H1 (cell line): ENCODE measurements around the gene MOK. TPM values are rescaled to one million over a fixed set of nuclear protein-coding genes. Genes with fewer than 3 reads are reported as not detected.

ENCODE experiments used
- CTCF ChIA-PET: fragments of 300-600 bp; sonication (Branson Sonifier 250); formaldehyde crosslinking; loops from one replicate; lab custom pipeline; 2021; ENCODE audit not compliant: partially characterized antibody; lab: Charles Lee
- POLR2A ChIA-PET: fragments of 300-600 bp; sonication (Branson Sonifier 250); formaldehyde crosslinking; loops from one replicate; lab custom pipeline; 2021; ENCODE audit warnings: inconsistent platforms; ENCODE audit not compliant: partially characterized antibody; lab: Charles Lee
- DNase-seq, 2 experiments: peaks; one replicate each; pipeline versions ENCODE4 v3.0.0 to v3.0.0-alpha.2; 2010 to 2022; ENCODE audit warnings: low spot score in 2 of 2, low read depth in 1 of 2, mixed read lengths in 1 of 2
- FAIRE-seq: peaks from 2 replicates; lab custom pipeline; 2011; peaks lifted over from hg19 to GRCh38; lab: Jason Lieb, UNC
- H2AFZ ChIP-seq: 2 replicates; pipeline ENCODE4 v1.8.1; 2012; ENCODE audit warnings: low read length, inconsistent platforms
- H2AK5ac ChIP-seq: 2 replicates; pipeline ENCODE4 v1.6.1; 2013; ENCODE audit warnings: low read depth, low read length
- H2BK120ac ChIP-seq: replicated peaks from 2 replicates; pipeline ENCODE3; 2013; ENCODE audit warnings: low read depth, low read length, inconsistent platforms
- H2BK12ac ChIP-seq: 2 replicates; pipeline ENCODE4 v1.6.1; 2013; ENCODE audit warnings: low read depth, low read length
- H2BK15ac ChIP-seq: 2 replicates; pipeline ENCODE4 v1.6.1; 2013; ENCODE audit warnings: low read length
- H2BK20ac ChIP-seq: 2 replicates; pipeline ENCODE4 v1.6.1; 2013; ENCODE audit warnings: low read length
- H2BK5ac ChIP-seq: 2 replicates; pipeline ENCODE4 v1.6.1; 2013; ENCODE audit warnings: low read depth, low read length
- H3K14ac ChIP-seq: 2 replicates; pipeline ENCODE4 v1.6.1; 2013; ENCODE audit warnings: inconsistent platforms; ENCODE audit not compliant: insufficient read length
- H3K18ac ChIP-seq: 2 replicates; pipeline ENCODE4 v1.6.1; 2013; ENCODE audit warnings: low read length; ENCODE audit errors: extremely low read depth
- H3K23ac ChIP-seq: 2 replicates; pipeline ENCODE4 v1.6.1; 2013; ENCODE audit warnings: inconsistent platforms; ENCODE audit not compliant: insufficient read length
- H3K23me2 ChIP-seq: 2 replicates; pipeline ENCODE4 v1.6.1; 2013; ENCODE audit warnings: low read depth, low read length
- H3K27ac ChIP-seq: 2 replicates; pipeline ENCODE4 v1.6.1; 2011; ENCODE audit warnings: low read depth, low read length, inconsistent platforms
- H3K27me3 ChIP-seq, 4 experiments: replicated peaks in 1 of 4; 1 replicate in 1 of 4; 2 replicates in 3 of 4; pipeline versions ENCODE4 v1.6.1 to v1.8.1; 2011 to 2013; ENCODE audit warnings: low read length in 3 of 4, mild to moderate bottlenecking in 3 of 4, inconsistent platforms in 2 of 4, mixed read lengths in 2 of 4, moderate library complexity in 1 of 4; ENCODE audit not compliant: control insufficient read depth in 3 of 4, insufficient read depth in 3 of 4; ENCODE audit errors: extremely low read depth in 1 of 4
- H3K36me3 ChIP-seq, 4 experiments: 2 replicates each; pipeline versions ENCODE4 v1.6.1 to v1.8.1; 2011 to 2013; ENCODE audit warnings: mild to moderate bottlenecking in 4 of 4, low read length in 3 of 4, moderate library complexity in 2 of 4, control low read depth in 1 of 4, inconsistent platforms in 1 of 4; ENCODE audit not compliant: insufficient read depth in 4 of 4, control insufficient read depth in 2 of 4
- H3K4ac ChIP-seq: replicated peaks from 2 replicates; pipeline ENCODE3; 2013; ENCODE audit warnings: low read length, low read depth, mixed read lengths, inconsistent platforms; ENCODE audit not compliant: insufficient read length
- H3K4me1 ChIP-seq, 4 experiments: replicated peaks in 1 of 4; 1 replicate in 1 of 4; 2 replicates in 3 of 4; pipeline versions ENCODE4 v1.6.1 to v1.8.1; 2011 to 2013; ENCODE audit warnings: low read length in 3 of 4, inconsistent platforms in 2 of 4, mixed read lengths in 1 of 4; ENCODE audit not compliant: insufficient read depth in 4 of 4, control insufficient read depth in 3 of 4
- H3K4me2 ChIP-seq, 2 experiments: 2 replicates each; pipeline versions ENCODE4 v1.6.1 to v1.8.1; 2011 to 2013; ENCODE audit warnings: low read depth in 2 of 2, low read length in 2 of 2, control low read depth in 1 of 2, inconsistent platforms in 1 of 2, mild to moderate bottlenecking in 1 of 2; ENCODE audit not compliant: insufficient read depth in 1 of 2
- H3K4me3 ChIP-seq, 4 experiments: fragments of 200-600, 300-600 bp in 1 of 4; sonication (generic), shearing (Covaris generic), sonication (Bioruptor Twin) in 1 of 4; 2 replicates each; pipeline versions ENCODE4 v1.5.1 to v1.8.1; 2011 to 2016; ENCODE audit warnings: low read length in 4 of 4, low read depth in 3 of 4, control low read depth in 2 of 4, inconsistent platforms in 2 of 4, mild to moderate bottlenecking in 2 of 4, mixed read lengths in 1 of 4, moderate library complexity in 1 of 4; ENCODE audit not compliant: insufficient read depth in 2 of 4; ENCODE audit errors: extremely low read depth in 1 of 4
- H3K56ac ChIP-seq: replicated peaks from 2 replicates; pipeline ENCODE3; 2013; ENCODE audit warnings: low read depth, mild to moderate bottlenecking, mixed read lengths, low read length, inconsistent platforms; ENCODE audit not compliant: insufficient read length
- H3K79me1 ChIP-seq: 2 replicates; pipeline ENCODE4 v1.6.1; 2013; ENCODE audit warnings: low read depth, low read length, control low read depth
- H3K79me2 ChIP-seq, 2 experiments: 2 replicates each; pipeline versions ENCODE4 v1.6.1 to v1.8.1; 2012 to 2013; ENCODE audit warnings: low read length in 2 of 2, mild to moderate bottlenecking in 2 of 2, inconsistent platforms in 1 of 2; ENCODE audit not compliant: insufficient read depth in 2 of 2, control insufficient read depth in 1 of 2
- H3K9ac ChIP-seq, 4 experiments: replicated peaks in 1 of 4; 1 replicate in 1 of 4; 2 replicates in 3 of 4; pipeline versions ENCODE4 v1.6.1 to v1.8.1; 2011 to 2013; ENCODE audit warnings: low read depth in 3 of 4, low read length in 3 of 4, control low read depth in 2 of 4, mild to moderate bottlenecking in 2 of 4, moderate library complexity in 2 of 4, inconsistent platforms in 1 of 4; ENCODE audit errors: extremely low read depth in 1 of 4
- H3K9me3 ChIP-seq, 2 experiments: 2 replicates each; pipeline versions ENCODE4 v1.6.1 to v1.8.1; 2012 to 2013; ENCODE audit warnings: mild to moderate bottlenecking in 2 of 2, moderate library complexity in 2 of 2, control low read depth in 1 of 2, inconsistent platforms in 1 of 2, low read depth in 1 of 2, low read length in 1 of 2, mixed read lengths in 1 of 2; ENCODE audit not compliant: insufficient read depth in 2 of 2
- H4K20me1 ChIP-seq, 2 experiments: replicated peaks in 1 of 2; 2 replicates each; pipeline versions ENCODE3 to v1.8.1; 2011 to 2013; ENCODE audit warnings: inconsistent platforms in 2 of 2, low read length in 2 of 2, mild to moderate bottlenecking in 1 of 2; ENCODE audit not compliant: insufficient read depth in 2 of 2, control insufficient read depth in 1 of 2
- H4K5ac ChIP-seq: 2 replicates; pipeline ENCODE4 v1.6.1; 2013; ENCODE audit warnings: low read length, low read depth, mixed read lengths, inconsistent platforms; ENCODE audit not compliant: insufficient read length
- H4K8ac ChIP-seq: 2 replicates; pipeline ENCODE4 v1.8.0; 2013; ENCODE audit warnings: mild to moderate bottlenecking, moderate library complexity, low read length, inconsistent platforms; ENCODE audit not compliant: insufficient read depth; ENCODE audit errors: extremely low read depth
- H4K91ac ChIP-seq: replicated peaks from 2 replicates; pipeline ENCODE3; 2013; ENCODE audit warnings: low read length, mixed read lengths, inconsistent platforms; ENCODE audit not compliant: insufficient read length
- ASH2L ChIP-seq: fragments of 200-600, 300-600 bp; sonication (generic); IDR thresholded peaks from one replicate; pipeline ENCODE4 v1.7.1; 2017; ENCODE audit warnings: low read length
- ATF3 ChIP-seq: IDR thresholded peaks from 2 replicates; pipeline ENCODE4 v1.6.1; 2011; ENCODE audit warnings: low read depth, mild to moderate bottlenecking, low read length; ENCODE audit not compliant: insufficient read depth
- CEBPB ChIP-seq: IDR thresholded peaks from 2 replicates; pipeline ENCODE4 v1.6.1; 2012; ENCODE audit warnings: low read depth, low read length
- CHD1 ChIP-seq: IDR thresholded peaks from 2 replicates; pipeline ENCODE4 v1.6.1; 2012; ENCODE audit warnings: low read depth, low read length, improper control_type of control experiment
- CREB1 ChIP-seq: IDR thresholded peaks from 2 replicates; pipeline ENCODE4 v1.6.1; 2012; ENCODE audit warnings: inconsistent platforms
- HDAC6 ChIP-seq: IDR thresholded peaks from one replicate; pipeline ENCODE4 v1.7.1; 2012; ENCODE audit warnings: low read depth, mild to moderate bottlenecking, inconsistent platforms, low read length, moderate library complexity
- KDM5A ChIP-seq: fragments of 200-600 bp; IDR thresholded peaks from 2 replicates; pipeline ENCODE4 v1.7.1; 2012; ENCODE audit warnings: mild to moderate bottlenecking, low read length, inconsistent platforms, mixed read lengths
- POU5F1 ChIP-seq: IDR thresholded peaks from 2 replicates; pipeline ENCODE4 v1.6.1; 2011; ENCODE audit warnings: low read depth, mild to moderate bottlenecking, low read length, moderate library complexity
- RAD21 ChIP-seq, 2 experiments: IDR thresholded peaks in 1 of 2; conservative IDR thresholded peaks in 1 of 2; 2 replicates each; pipeline ENCODE4 v1.6.1; 2011; ENCODE audit warnings: low read depth in 2 of 2, low read length in 2 of 2, improper control_type of control experiment in 1 of 2, inconsistent platforms in 1 of 2, mild to moderate bottlenecking in 1 of 2, moderate library complexity in 1 of 2
- RXRA ChIP-seq: IDR thresholded peaks from 2 replicates; pipeline ENCODE4 v1.6.1; 2011; ENCODE audit warnings: low read depth, mild to moderate bottlenecking, low read length, moderate library complexity; ENCODE audit not compliant: insufficient read depth
- SRF ChIP-seq: IDR thresholded peaks from 2 replicates; pipeline ENCODE4 v1.6.1; 2011; ENCODE audit warnings: mild to moderate bottlenecking, low read depth, low read length, moderate library complexity
- TBP ChIP-seq: IDR thresholded peaks from 2 replicates; pipeline ENCODE4 v1.6.1; 2011; ENCODE audit warnings: low read depth, low read length, improper control_type of control experiment
- YY1 ChIP-seq: IDR thresholded peaks from 2 replicates; pipeline ENCODE4 v1.6.1; 2011; ENCODE audit warnings: low read depth, mild to moderate bottlenecking, low read length
- WGBS, 2 experiments: shearing (Covaris generic) in 1 of 2; methylation state at CpG; one replicate each; pipeline versions ENCODE4 v1.1.6 to v1.1.7; 2013 to 2015; ENCODE audit warnings: low lambda C conversion rate in 2 of 2, mixed read lengths in 2 of 2, inconsistent platforms in 1 of 2, low coverage in 1 of 2, missing lambda C conversion rate in 1 of 2; ENCODE audit not compliant: insufficient replicate concordance in 2 of 2, insufficient coverage in 1 of 2, insufficient read length in 1 of 2; ENCODE audit errors: extremely low coverage in 1 of 2, missing lambda C conversion rate in 1 of 2; 5-methylcytosine and 5-hydroxymethylcytosine counted together
- polyA plus RNA-seq, 7 experiments: library from polyadenylated mRNA; depleted of rRNA in 3 of 7; stranded (reverse) in 5 of 7; unstranded in 2 of 7; fragments of >200 nt in 5 of 7; fragments of 200-250 nt in 2 of 7; gene quantifications; 1 replicate in 5 of 7; 2 replicates in 1 of 7; 4 replicates in 1 of 7; pipeline versions ENCODE4 v1.2.1 to v1.2.3, GENCODE V29; 2011 to 2013; ENCODE audit warnings: missing spikeins in 2 of 7, mixed read lengths in 2 of 7
- total RNA-seq: library from RNA; stranded (reverse); fragmentation: NEBNext Ultra II Directional; extraction: Animal tissue kit (Norgen Biotek cat#: 25700); gene quantifications from 2 replicates; pipeline ENCODE4 v1.2.1, GENCODE V29; 2021

Gene MOK
- total and polyA plus RNA-seq, 2 of the 8 experiments (the other 6 are each of a cell fraction or from before 2014, with no cell fraction given), result 2.1 to 2.5 TPM

DNA sequence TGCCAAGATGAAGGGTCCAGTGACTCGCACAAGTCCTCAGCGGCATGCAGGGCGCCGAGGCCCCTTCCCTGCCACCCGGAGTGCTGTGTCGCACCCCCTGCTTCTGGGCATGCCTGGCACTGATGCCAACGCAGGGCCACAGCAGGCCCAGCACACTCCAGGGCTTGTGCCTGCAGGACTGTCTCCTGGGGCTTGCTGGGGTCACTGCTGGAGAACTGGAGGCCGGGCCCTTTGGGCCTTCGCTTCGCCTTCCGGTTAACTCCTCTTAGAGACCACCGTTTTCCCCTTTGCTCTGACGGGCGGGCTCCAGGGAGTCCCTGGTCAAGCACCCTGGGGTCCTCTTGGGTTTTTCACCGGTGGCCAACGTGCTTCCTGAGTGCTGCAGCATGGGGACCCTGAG is 85.6 kb downstream of the MOK start:
- H3K14ac ChIP-seq, result no peak overlapping the region
- no peak overlapping the region for H2BK20ac ChIP-seq
- no peaks in the 10 kb centered on the region for H3K27me3 ChIP-seq
- TF ChIP-seq POU5F1, result no peak
- TF ChIP-seq ASH2L, result no peak
- no peak for TF ChIP-seq CEBPB
- no peak for TF ChIP-seq KDM5A
- TF ChIP-seq HDAC6, result no peak
- no peak for TF ChIP-seq YY1
- no peak for TF ChIP-seq TBP
- no peak for TF ChIP-seq SRF
- TF ChIP-seq CHD1, result no peak
- no peak for TF ChIP-seq RXRA
- no peak for TF ChIP-seq RAD21 (IDR thresholded peaks at IDR 0.05 in 1 of 2, conservative IDR thresholded peaks at IDR 0.05 in 1 of 2; ENCODE audit: low read depth in 2 of 2, low read length in 2 of 2)
- no peak for TF ChIP-seq ATF3
- TF ChIP-seq CREB1, result no peak
- FAIRE-seq (no peak), DNase-seq (peak in 1 of 2 experiments; percentile 39)
- H3K18ac ChIP-seq, result no peak overlapping the region
- no peak overlapping the region for H2BK120ac ChIP-seq
- no peak overlapping the region for H3K4me2 ChIP-seq
- no peak overlapping the region for H3K23ac ChIP-seq
- no peak overlapping the region for H3K56ac ChIP-seq
- H2BK5ac ChIP-seq, result no peak overlapping the region
- no peak overlapping the region for H2BK12ac ChIP-seq
- H4K91ac ChIP-seq, result no peak overlapping the region
- H3K4me1 ChIP-seq, result peaks cover 0 to 16% (median 6%) of the 10 kb centered on the region in 4 experiments; a peak in 6 of 7 replicates
- H2BK15ac ChIP-seq, result no peak overlapping the region
- ChIA-PET POLR2A (no interaction called here), CTCF (interaction anchor here (0.6 to 1.5 kb wide), 3 partner anchors 17 to 95 kb away, joined by 3 read pairs; no protein-coding TSS in a partner anchor)
- no peak overlapping the region for H3K4me3 ChIP-seq
- peaks cover 6 to 18% of the 10 kb centered on the region in 2 experiments for H4K20me1 ChIP-seq
- H3K23me2 ChIP-seq, result no peaks in the 10 kb centered on the region
- no peak overlapping the region for H3K4ac ChIP-seq
- H2AFZ ChIP-seq, result no peak overlapping the region
- H2AK5ac ChIP-seq, result 0 out of 2 replicates have a peak overlapping the region, but pooled peaks have one; percentile 60
- no peak overlapping the region for H3K9ac ChIP-seq
- no peak overlapping the region for H4K5ac ChIP-seq
- H4K8ac ChIP-seq, result peak overlapping the region; percentile 45; the same call in 1 of the 2 replicates
- H3K9me3 ChIP-seq, result no peaks in the 10 kb centered on the region
- WGBS, 2 experiments, result 96% methylated on average over 14 of the region's 16 CpGs; no CpG with 5 or more reads in 1 of the 2 experiments
- H3K36me3 ChIP-seq, result no peaks in the 10 kb centered on the region
- peaks cover 0 to 16% of the 10 kb centered on the region in 2 experiments; a peak in 2 of 4 replicates for H3K79me2 ChIP-seq
- peaks cover 16% of the 10 kb centered on the region for H3K79me1 ChIP-seq
- no peak overlapping the region for H3K27ac ChIP-seq
